ENCODE data around the gene FAM193A.

FAM193A gene

DNA sequence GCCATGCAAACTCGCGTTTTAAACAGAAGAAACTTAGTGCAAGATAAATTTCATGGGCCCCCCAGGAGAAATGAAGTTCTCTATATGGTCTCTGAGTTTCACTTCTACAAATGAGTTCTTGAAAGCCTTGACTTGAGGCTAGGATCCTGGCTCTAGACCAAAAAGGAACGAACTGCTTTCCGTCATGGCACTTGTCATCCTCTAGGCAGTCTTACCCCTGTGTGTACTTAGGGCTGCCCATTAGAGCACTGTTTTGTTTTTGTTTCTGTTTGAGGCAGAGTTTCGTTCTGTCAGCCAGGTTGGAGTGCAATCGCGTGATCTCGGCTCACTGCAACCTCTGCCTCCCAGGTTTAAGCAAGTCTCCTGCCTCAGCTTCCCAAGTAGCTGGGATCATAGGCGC lies 38.5 kb upstream of the FAM193A start:
- TF ChIP-seq, protein P1, sequence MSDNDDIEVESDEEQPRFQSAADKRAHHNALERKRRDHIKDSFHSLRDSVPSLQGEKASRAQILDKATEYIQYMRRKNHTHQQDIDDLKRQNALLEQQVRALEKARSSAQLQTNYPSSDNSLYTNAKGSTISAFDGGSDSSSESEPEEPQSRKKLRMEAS (IDR thresholded peaks at IDR 0.05) = no peak
- TF ChIP-seq CREB1 (IDR thresholded peaks at IDR 0.05; ENCODE audit: low read depth) (no peak), YY1 (IDR thresholded peaks at IDR 0.05; ENCODE audit: low read depth) (no peak), EGR1 (IDR thresholded peaks at IDR 0.05) (no peak), CEBPB (IDR thresholded peaks at IDR 0.05) (no peak), FOXM1 (IDR thresholded peaks at IDR 0.05; ENCODE audit: borderline replicate concordance, low read depth) (no peak), TCF12 (IDR thresholded peaks at IDR 0.05; ENCODE audit: low read depth) (no peak), RAD21 (IDR thresholded peaks at IDR 0.05; ENCODE audit: low read depth) (no peak), ZBTB7A (IDR thresholded peaks at IDR 0.05; ENCODE audit: low read depth) (no peak), EP300 (IDR thresholded peaks at IDR 0.05; ENCODE audit: borderline replicate concordance) (no peak), NFIC (IDR thresholded peaks at IDR 0.05) (no peak), TAF1 (IDR thresholded peaks at IDR 0.05; ENCODE audit: low read depth) (no peak), TEAD4 (IDR thresholded peaks at IDR 0.05) (no peak)
- TF ChIP-seq, protein P2, sequence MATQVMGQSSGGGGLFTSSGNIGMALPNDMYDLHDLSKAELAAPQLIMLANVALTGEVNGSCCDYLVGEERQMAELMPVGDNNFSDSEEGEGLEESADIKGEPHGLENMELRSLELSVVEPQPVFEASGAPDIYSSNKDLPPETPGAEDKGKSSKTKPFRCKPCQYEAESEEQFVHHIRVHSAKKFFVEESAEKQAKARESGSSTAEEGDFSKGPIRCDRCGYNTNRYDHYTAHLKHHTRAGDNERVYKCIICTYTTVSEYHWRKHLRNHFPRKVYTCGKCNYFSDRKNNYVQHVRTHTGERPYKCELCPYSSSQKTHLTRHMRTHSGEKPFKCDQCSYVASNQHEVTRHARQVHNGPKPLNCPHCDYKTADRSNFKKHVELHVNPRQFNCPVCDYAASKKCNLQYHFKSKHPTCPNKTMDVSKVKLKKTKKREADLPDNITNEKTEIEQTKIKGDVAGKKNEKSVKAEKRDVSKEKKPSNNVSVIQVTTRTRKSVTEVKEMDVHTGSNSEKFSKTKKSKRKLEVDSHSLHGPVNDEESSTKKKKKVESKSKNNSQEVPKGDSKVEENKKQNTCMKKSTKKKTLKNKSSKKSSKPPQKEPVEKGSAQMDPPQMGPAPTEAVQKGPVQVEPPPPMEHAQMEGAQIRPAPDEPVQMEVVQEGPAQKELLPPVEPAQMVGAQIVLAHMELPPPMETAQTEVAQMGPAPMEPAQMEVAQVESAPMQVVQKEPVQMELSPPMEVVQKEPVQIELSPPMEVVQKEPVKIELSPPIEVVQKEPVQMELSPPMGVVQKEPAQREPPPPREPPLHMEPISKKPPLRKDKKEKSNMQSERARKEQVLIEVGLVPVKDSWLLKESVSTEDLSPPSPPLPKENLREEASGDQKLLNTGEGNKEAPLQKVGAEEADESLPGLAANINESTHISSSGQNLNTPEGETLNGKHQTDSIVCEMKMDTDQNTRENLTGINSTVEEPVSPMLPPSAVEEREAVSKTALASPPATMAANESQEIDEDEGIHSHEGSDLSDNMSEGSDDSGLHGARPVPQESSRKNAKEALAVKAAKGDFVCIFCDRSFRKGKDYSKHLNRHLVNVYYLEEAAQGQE (IDR thresholded peaks at IDR 0.05; ENCODE audit: low read depth) = no peak
- TF ChIP-seq, protein P3, sequence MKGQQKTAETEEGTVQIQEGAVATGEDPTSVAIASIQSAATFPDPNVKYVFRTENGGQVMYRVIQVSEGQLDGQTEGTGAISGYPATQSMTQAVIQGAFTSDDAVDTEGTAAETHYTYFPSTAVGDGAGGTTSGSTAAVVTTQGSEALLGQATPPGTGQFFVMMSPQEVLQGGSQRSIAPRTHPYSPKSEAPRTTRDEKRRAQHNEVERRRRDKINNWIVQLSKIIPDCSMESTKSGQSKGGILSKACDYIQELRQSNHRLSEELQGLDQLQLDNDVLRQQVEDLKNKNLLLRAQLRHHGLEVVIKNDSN (IDR thresholded peaks at IDR 0.05) = no peak

- TF ChIP-seq YY1 (IDR thresholded peaks at IDR 0.05; ENCODE audit: low read depth) (no peak), FOXM1 (IDR thresholded peaks at IDR 0.05; ENCODE audit: borderline replicate concordance, low read depth) (no peak), NFIC (IDR thresholded peaks at IDR 0.05) (no peak), EGR1 (IDR thresholded peaks at IDR 0.05) (no peak), ZBTB7A (IDR thresholded peaks at IDR 0.05; ENCODE audit: low read depth) (no peak), RAD21 (IDR thresholded peaks at IDR 0.05; ENCODE audit: low read depth) (no peak)
- TF ChIP-seq, protein P1 (IDR thresholded peaks at IDR 0.05) = no peak
- TF ChIP-seq, protein P2 (IDR thresholded peaks at IDR 0.05; ENCODE audit: low read depth) = no peak
Measured at GRCh38 chr4:2500547-2500946, 35.9 kb upstream of the FAM193A start.

DNA sequence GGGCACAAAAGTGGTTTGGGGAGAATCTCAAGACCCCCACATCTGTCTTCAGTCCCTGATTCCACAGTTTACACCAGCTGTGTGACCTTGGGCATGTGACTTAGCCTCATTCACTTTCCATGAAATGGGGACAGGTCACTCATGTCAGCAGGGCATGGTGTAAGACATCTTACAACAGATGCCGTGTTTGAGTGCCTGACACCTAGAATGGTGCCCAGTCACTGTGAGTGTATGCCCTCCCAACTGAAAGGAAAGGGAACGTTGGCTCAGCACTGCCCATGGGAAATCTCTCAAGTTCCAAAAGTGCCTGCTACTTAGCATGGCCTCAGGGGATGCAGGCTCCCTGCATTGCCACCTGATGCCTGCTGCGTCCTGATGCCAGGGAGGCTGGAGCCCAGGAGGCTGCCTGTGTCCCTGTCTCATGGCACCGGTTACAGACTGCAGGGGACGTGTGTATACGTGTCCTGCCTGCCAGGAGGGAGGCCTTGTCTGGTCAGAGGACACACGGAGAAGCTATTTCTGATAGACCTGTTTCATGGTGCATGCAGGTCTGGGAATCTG lies 35.3 kb upstream of the FAM193A start:
- TF ChIP-seq YY1 (IDR thresholded peaks at IDR 0.05; ENCODE audit: low read depth) (no peak), TCF12 (IDR thresholded peaks at IDR 0.05; ENCODE audit: low read depth) (no peak), EP300 (IDR thresholded peaks at IDR 0.05; ENCODE audit: borderline replicate concordance) (no peak), NFIC (IDR thresholded peaks at IDR 0.05) (no peak), CREB1 (IDR thresholded peaks at IDR 0.05; ENCODE audit: low read depth) (no peak)

- TF ChIP-seq RAD21 (IDR thresholded peaks at IDR 0.05; ENCODE audit: low read depth) = no peak
- no peak for TF ChIP-seq FOXM1 (IDR thresholded peaks at IDR 0.05; ENCODE audit: borderline replicate concordance, low read depth)
- no peak for TF ChIP-seq TAF1 (IDR thresholded peaks at IDR 0.05; ENCODE audit: low read depth)
- TF ChIP-seq, protein P2 (IDR thresholded peaks at IDR 0.05; ENCODE audit: low read depth) = no peak
- no peak for TF ChIP-seq ZBTB7A (IDR thresholded peaks at IDR 0.05; ENCODE audit: low read depth)
- TF ChIP-seq, protein P3 (IDR thresholded peaks at IDR 0.05) = no peak
- TF ChIP-seq, protein P1 (IDR thresholded peaks at IDR 0.05) = no peak
- no peak for TF ChIP-seq NFIC (IDR thresholded peaks at IDR 0.05)
- TF ChIP-seq CREB1 (IDR thresholded peaks at IDR 0.05; ENCODE audit: low read depth) = no peak
- TF ChIP-seq EP300 (IDR thresholded peaks at IDR 0.05; ENCODE audit: borderline replicate concordance) = no peak
- no peak for TF ChIP-seq CEBPB (IDR thresholded peaks at IDR 0.05)
- TF ChIP-seq TCF12 (IDR thresholded peaks at IDR 0.05; ENCODE audit: low read depth) = no peak
- no peak for TF ChIP-seq EGR1 (IDR thresholded peaks at IDR 0.05)
- no peak for TF ChIP-seq YY1 (IDR thresholded peaks at IDR 0.05; ENCODE audit: low read depth)
Measured at GRCh38 chr4:2503809-2504208, 32.6 kb upstream of the FAM193A start.

All from Ishikawa (cell line).